ENCODE results near the gene MRPS9. TPM values are rescaled to one million over a fixed set of nuclear protein-coding genes. Genes with fewer than 3 reads are reported as not detected.

Gene MRPS9
- total RNA-seq, 1 donor from 2014 or later: 24.5 TPM

DNA sequence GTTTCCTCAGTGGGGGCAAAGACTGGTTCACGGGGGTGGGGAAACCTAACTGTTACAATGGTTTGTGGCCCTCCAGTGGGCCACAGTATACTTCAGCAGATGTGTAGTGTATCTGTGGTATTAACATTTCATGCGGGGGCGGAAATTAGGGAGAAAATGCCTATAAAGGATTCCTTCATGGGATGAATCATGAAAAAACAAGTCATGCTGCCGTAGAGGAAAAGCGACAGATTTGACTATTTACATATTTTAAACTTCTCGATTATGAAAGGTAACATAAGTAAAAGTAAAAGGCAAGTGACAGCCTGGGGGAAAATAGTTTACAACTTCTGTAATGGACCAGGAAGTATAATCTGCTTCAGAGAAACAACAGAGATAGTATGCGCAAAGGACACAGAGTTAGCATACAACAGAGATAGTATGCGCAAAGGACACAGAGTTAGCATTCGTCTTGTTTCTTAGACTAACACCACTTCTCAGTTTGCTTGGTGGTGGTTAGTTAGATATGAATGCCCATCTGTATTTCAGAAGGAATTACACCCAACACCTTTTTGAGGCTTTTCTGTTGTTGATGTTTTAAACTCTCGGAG lies 41.1 kb downstream of the MRPS9 start:
- H3K4me3 ChIP-seq (ENCODE audit: low read depth, low read length): no peak overlapping the region
- TF ChIP-seq, protein P1, sequence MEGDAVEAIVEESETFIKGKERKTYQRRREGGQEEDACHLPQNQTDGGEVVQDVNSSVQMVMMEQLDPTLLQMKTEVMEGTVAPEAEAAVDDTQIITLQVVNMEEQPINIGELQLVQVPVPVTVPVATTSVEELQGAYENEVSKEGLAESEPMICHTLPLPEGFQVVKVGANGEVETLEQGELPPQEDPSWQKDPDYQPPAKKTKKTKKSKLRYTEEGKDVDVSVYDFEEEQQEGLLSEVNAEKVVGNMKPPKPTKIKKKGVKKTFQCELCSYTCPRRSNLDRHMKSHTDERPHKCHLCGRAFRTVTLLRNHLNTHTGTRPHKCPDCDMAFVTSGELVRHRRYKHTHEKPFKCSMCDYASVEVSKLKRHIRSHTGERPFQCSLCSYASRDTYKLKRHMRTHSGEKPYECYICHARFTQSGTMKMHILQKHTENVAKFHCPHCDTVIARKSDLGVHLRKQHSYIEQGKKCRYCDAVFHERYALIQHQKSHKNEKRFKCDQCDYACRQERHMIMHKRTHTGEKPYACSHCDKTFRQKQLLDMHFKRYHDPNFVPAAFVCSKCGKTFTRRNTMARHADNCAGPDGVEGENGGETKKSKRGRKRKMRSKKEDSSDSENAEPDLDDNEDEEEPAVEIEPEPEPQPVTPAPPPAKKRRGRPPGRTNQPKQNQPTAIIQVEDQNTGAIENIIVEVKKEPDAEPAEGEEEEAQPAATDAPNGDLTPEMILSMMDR (IDR thresholded peaks at IDR 0.05; ENCODE audit: insufficient read depth, low read length, severe bottlenecking): no peak
- H3K27me3 ChIP-seq (ENCODE audit: control insufficient read depth, insufficient read depth, low read length): no peaks in the 10 kb centered on the region
- no peaks in the 10 kb centered on the region for H3K36me3 ChIP-seq (ENCODE audit: control insufficient read depth, insufficient read depth, low read length)
- DNase-seq (ENCODE audit: low read depth) (peak; percentile 17), FAIRE-seq (no peak)

DNA sequence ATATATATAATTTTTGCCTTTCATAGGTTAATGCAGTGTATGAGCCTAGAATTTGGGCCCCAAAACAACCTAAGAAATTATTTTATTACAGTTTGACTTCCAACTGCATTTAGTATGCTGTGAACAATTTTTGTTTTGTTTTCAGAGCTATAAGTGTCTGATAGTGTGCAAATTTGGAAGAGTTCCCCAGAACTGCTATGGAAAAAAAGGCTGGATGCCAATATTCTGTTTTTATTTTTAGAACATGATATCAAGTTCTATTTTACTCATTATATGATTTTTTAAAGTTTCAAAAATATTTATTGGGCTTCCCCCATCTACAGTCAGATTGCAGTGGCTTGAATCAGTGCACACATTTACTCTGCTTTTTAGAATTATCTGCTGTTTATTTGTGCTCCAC lies 42.6 kb downstream of the MRPS9 start:
- Histone ChIP-seq H3K36me3 (ENCODE audit: control insufficient read depth, insufficient read depth, low read length) (no peaks in the 10 kb centered on the region), H3K27me3 (ENCODE audit: control insufficient read depth, insufficient read depth, low read length) (no peaks in the 10 kb centered on the region), H3K4me3 (ENCODE audit: low read depth, low read length) (no peak overlapping the region)
- DNase-seq (ENCODE audit: low read depth) (no peak), FAIRE-seq (no peak)
- TF ChIP-seq, protein P1 (IDR thresholded peaks at IDR 0.05; ENCODE audit: insufficient read depth, low read length, severe bottlenecking): no peak

GRCh38 chr2:105081006-105081601 lies 43.2 kb downstream of the MRPS9 start:
- no peak for DNase-seq (ENCODE audit: low read depth)
- FAIRE-seq: no peak
- no peak overlapping the region for H3K4me3 ChIP-seq (ENCODE audit: low read depth, low read length)
- no peaks in the 10 kb centered on the region for H3K36me3 ChIP-seq (ENCODE audit: control insufficient read depth, insufficient read depth, low read length)
- no peaks in the 10 kb centered on the region for H3K27me3 ChIP-seq (ENCODE audit: control insufficient read depth, insufficient read depth, low read length)
- TF ChIP-seq, protein P1 (IDR thresholded peaks at IDR 0.05; ENCODE audit: insufficient read depth, low read length, severe bottlenecking): no peak

GRCh38 chr2:105082107-105082506 lies 44.2 kb downstream of the MRPS9 start:
- DNase-seq (ENCODE audit: low read depth) (no peak), FAIRE-seq (no peak)
- Histone ChIP-seq H3K36me3 (ENCODE audit: control insufficient read depth, insufficient read depth, low read length) (no peaks in the 10 kb centered on the region), H3K27me3 (ENCODE audit: control insufficient read depth, insufficient read depth, low read length) (no peaks in the 10 kb centered on the region), H3K4me3 (ENCODE audit: low read depth, low read length) (no peak overlapping the region)
- TF ChIP-seq, protein P1 (IDR thresholded peaks at IDR 0.05; ENCODE audit: insufficient read depth, low read length, severe bottlenecking): no peak

DNA sequence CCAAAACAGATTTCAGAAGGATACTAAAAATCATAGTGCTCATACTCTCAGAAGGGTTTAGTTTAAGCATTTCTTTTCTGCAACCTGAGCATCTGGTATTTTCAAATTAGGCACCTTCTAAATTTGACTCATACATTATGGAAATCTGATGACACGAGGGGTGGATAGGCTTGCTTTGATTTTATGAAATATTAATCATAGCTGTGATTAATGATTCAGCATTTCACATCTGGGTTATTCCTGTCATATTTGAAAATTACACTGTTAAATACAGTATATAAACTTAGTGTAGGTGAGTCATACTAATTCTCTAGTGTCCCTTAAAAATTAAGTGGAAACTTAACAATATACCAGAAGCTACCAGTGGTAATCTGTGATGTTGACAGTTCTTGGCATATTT lies 47.7 kb downstream of the MRPS9 start:
- Histone ChIP-seq H3K36me3 (ENCODE audit: control insufficient read depth, insufficient read depth, low read length) (no peaks in the 10 kb centered on the region), H3K27me3 (ENCODE audit: control insufficient read depth, insufficient read depth, low read length) (no peaks in the 10 kb centered on the region), H3K4me3 (ENCODE audit: low read depth, low read length) (no peak overlapping the region)
- TF ChIP-seq, protein P1 (IDR thresholded peaks at IDR 0.05; ENCODE audit: insufficient read depth, low read length, severe bottlenecking): no peak
- peak; percentile 73 for DNase-seq (ENCODE audit: low read depth)
- FAIRE-seq: no peak

- TF ChIP-seq, protein P1 (IDR thresholded peaks at IDR 0.05; ENCODE audit: insufficient read depth, low read length, severe bottlenecking): no peak
- DNase-seq (ENCODE audit: low read depth) (no peak), FAIRE-seq (no peak)
- Histone ChIP-seq H3K36me3 (ENCODE audit: control insufficient read depth, insufficient read depth, low read length) (no peaks in the 10 kb centered on the region), H3K4me3 (ENCODE audit: low read depth, low read length) (no peak overlapping the region), H3K27me3 (ENCODE audit: control insufficient read depth, insufficient read depth, low read length) (no peaks in the 10 kb centered on the region)
These were observed 49.4 kb downstream of the MRPS9 start for GRCh38 chr2:105087273-105087672.
